SK-N-SH (cell line): ENCODE data around the gene PARP4.

Experiments
- EP300 ChIP-seq, 2 experiments: IDR thresholded peaks; 2 replicates each; pipeline versions ENCODE4 v1.4.0 to v1.6.1; 2012; ENCODE audit warnings: borderline replicate concordance in 1 of 2, low read depth in 1 of 2, low read length in 1 of 2
- EZH2phosphoT487 ChIP-seq: fragments of 200-600 bp; sonication (generic); IDR thresholded peaks from 2 replicates; pipeline ENCODE4 v1.6.1; 2017; ENCODE audit warnings: low read depth, mixed run types, mild to moderate bottlenecking, antibody characterized with exemption, moderate library complexity, borderline replicate concordance
- FOXJ3 ChIP-seq: sonication (generic); formaldehyde crosslinking; IDR thresholded peaks from 2 replicates; pipeline ENCODE4 v1.5.1; 2020; ENCODE audit warnings: mild to moderate bottlenecking, missing genetic modification reagents
- FOXM1 ChIP-seq: IDR thresholded peaks from 2 replicates; pipeline ENCODE4 v1.4.0; 2012; ENCODE audit warnings: low read depth, mild to moderate bottlenecking
- GATA2 ChIP-seq: sonication (generic); formaldehyde crosslinking; IDR thresholded peaks from 2 replicates; pipeline ENCODE4 v1.5.0; 2020; ENCODE audit warnings: mild to moderate bottlenecking, missing genetic modification reagents
- JUND ChIP-seq: IDR thresholded peaks from 2 replicates; pipeline ENCODE4 v1.4.0; 2012
- POLR2AphosphoS5 ChIP-seq: IDR thresholded peaks from 2 replicates; pipeline ENCODE4 v1.6.1; 2012; ENCODE audit warnings: low read depth, low read length
- RAD21 ChIP-seq: IDR thresholded peaks from 2 replicates; pipeline ENCODE4 v1.6.1; 2012; ENCODE audit warnings: mild to moderate bottlenecking, low read length
- YY1 ChIP-seq: IDR thresholded peaks from 2 replicates; pipeline ENCODE4 v1.4.0; 2012; ENCODE audit warnings: low read depth, mild to moderate bottlenecking
- ZBTB33 ChIP-seq: IDR thresholded peaks from 2 replicates; pipeline ENCODE4 v1.4.0; 2012; ENCODE audit warnings: low read depth, borderline replicate concordance
- TF ChIP-seq, protein P1 (sequence below): fragments of 200-600 bp; sonication (generic); IDR thresholded peaks from 2 replicates; pipeline ENCODE4 v1.6.1; 2017; ENCODE audit warnings: antibody characterized with exemption, mild to moderate bottlenecking, moderate library complexity
- TF ChIP-seq, protein P2 (sequence below): fragments of 150-350 bp; IDR thresholded peaks from 2 replicates; pipeline ENCODE4 v1.6.1; 2017; ENCODE audit warnings: antibody characterized with exemption, low read length, low read depth, borderline replicate concordance

DNA sequence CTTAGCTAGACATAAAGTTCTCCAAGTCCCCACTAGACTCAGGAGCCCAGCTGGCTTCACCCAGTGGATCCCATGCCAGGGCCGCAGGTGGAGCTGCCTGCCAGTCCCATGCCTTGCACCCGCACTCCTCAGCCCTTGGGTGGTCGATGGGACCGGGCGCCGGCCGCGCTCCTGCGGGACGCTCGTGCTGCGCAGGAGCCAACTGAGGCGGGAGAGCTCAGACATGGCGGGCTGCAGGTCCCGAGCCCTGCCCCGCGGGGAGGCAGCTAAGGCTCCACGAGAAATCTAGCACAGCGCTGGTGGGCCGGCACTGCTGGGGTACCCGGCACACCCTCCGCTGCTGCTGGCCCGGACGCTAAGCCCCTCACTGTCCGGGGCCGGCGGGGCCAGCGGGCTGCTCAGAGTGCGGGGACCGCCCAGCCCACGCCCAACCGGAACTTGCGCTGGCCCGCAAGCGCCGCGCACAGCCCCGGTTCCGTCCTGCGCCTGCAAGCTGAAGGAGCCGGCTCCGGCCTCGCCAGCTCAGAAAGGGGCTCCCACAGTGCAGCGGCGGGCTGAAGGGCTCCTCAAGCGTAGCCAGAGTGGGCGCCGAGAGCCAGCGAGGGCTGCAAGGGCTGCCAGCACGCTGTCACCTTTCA, 5.8 kb downstream of the PARP4 start:
- TF ChIP-seq RAD21 (no peak), FOXM1 (no peak), POLR2AphosphoS5 (no peak), GATA2 (CRISPR knock-in tag) (no peak), FOXJ3 (CRISPR knock-in tag) (no peak), EZH2phosphoT487 (no peak), JUND (no peak), EP300 (IDR thresholded peaks at IDR 0.05; ENCODE audit: borderline replicate concordance in 1 of 2, low read depth in 1 of 2, low read length in 1 of 2) (no peak), ZBTB33 (no peak), YY1 (no peak)
- TF ChIP-seq, protein P1, sequence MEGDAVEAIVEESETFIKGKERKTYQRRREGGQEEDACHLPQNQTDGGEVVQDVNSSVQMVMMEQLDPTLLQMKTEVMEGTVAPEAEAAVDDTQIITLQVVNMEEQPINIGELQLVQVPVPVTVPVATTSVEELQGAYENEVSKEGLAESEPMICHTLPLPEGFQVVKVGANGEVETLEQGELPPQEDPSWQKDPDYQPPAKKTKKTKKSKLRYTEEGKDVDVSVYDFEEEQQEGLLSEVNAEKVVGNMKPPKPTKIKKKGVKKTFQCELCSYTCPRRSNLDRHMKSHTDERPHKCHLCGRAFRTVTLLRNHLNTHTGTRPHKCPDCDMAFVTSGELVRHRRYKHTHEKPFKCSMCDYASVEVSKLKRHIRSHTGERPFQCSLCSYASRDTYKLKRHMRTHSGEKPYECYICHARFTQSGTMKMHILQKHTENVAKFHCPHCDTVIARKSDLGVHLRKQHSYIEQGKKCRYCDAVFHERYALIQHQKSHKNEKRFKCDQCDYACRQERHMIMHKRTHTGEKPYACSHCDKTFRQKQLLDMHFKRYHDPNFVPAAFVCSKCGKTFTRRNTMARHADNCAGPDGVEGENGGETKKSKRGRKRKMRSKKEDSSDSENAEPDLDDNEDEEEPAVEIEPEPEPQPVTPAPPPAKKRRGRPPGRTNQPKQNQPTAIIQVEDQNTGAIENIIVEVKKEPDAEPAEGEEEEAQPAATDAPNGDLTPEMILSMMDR = no peak
- TF ChIP-seq, protein P2, sequence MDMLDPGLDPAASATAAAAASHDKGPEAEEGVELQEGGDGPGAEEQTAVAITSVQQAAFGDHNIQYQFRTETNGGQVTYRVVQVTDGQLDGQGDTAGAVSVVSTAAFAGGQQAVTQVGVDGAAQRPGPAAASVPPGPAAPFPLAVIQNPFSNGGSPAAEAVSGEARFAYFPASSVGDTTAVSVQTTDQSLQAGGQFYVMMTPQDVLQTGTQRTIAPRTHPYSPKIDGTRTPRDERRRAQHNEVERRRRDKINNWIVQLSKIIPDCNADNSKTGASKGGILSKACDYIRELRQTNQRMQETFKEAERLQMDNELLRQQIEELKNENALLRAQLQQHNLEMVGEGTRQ = no peak
